GM12865 (cell line): ENCODE results near the gene VPS18.

Experiments used
- DNase-seq: peaks from one replicate; pipeline ENCODE4 v3.0.0; 2010; ENCODE audit warnings: low read depth
- H3K4me3 ChIP-seq: 2 replicates; pipeline ENCODE4 v1.5.1; 2011; ENCODE audit warnings: mild to moderate bottlenecking, low read depth, low read length, control low read depth
- TF ChIP-seq, protein P1 (sequence below): IDR thresholded peaks from 2 replicates; pipeline ENCODE4 v1.5.1; 2011; ENCODE audit warnings: low read length, control low read depth, low read depth, inconsistent platforms; ENCODE audit not compliant: insufficient read depth; ENCODE audit errors: missing control alignments

VPS18 gene

DNA sequence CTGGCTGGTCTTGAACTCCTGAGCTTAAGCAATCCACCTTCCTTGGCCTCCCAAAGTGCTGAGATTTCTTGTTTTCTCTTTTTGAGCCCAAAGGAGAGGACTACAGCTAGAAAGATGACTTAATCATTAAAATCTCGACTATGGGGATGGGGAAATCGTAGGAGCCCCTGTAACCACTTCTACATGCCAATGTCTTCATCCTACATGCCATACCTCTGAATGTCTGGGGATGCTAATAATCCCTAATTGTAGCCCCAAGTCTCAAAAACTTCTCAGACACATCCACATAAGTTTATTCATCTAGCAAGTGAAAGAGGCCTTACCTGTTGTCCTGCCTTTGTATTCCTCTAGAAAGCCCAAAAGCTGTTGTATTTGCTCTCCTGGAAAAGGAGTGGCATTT lies 16.6 kb upstream of the VPS18 start:
- DNase-seq: no peak
- TF ChIP-seq, protein P1, sequence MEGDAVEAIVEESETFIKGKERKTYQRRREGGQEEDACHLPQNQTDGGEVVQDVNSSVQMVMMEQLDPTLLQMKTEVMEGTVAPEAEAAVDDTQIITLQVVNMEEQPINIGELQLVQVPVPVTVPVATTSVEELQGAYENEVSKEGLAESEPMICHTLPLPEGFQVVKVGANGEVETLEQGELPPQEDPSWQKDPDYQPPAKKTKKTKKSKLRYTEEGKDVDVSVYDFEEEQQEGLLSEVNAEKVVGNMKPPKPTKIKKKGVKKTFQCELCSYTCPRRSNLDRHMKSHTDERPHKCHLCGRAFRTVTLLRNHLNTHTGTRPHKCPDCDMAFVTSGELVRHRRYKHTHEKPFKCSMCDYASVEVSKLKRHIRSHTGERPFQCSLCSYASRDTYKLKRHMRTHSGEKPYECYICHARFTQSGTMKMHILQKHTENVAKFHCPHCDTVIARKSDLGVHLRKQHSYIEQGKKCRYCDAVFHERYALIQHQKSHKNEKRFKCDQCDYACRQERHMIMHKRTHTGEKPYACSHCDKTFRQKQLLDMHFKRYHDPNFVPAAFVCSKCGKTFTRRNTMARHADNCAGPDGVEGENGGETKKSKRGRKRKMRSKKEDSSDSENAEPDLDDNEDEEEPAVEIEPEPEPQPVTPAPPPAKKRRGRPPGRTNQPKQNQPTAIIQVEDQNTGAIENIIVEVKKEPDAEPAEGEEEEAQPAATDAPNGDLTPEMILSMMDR: no peak
- no peak overlapping the region for H3K4me3 ChIP-seq

DNA sequence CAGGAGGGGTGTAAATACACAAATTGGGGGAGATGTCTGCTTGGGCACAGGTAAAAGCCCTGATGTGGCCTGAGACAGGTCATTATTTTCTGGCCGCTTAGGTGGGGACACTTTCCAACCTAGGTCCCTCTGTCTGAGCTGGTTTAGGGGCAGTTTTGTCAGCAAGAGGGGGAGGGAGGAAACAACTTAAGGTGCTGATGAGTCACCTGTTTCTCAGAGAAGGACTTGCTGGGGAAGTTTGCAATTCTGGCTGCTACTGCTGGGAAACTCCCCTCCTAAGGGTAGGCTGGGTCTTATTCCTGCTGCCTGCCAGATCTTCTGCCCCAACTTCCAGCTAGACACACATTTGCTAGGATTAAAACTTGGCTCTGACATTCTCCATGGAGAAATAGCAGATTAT lies 15.5 kb upstream of the VPS18 start:
- TF ChIP-seq, protein P1: no peak
- no peak overlapping the region for H3K4me3 ChIP-seq
- peak; percentile 80 for DNase-seq

DNA sequence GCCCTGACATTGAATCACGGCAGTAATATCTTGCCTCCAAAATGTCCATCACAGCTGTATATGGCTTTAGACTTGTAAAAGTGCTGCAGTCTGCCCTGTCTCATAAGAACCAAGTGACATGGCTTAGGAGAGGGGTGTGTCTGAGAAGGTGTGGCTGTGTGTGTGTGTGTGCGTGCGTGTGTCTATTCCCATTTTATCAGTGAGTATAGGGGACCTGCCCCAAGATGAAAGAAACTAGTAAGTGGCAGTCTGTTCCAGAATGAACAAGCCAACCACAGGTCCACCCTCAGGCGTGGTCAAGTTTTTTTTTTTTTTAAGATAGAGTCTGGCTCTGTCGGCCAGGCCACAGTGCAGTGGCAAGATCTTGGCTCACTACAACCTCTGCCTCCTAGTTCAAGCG lies 14.6 kb upstream of the VPS18 start:
- TF ChIP-seq, protein P1: no peak
- H3K4me3 ChIP-seq: no peak overlapping the region
- DNase-seq: peak; percentile 68

DNA sequence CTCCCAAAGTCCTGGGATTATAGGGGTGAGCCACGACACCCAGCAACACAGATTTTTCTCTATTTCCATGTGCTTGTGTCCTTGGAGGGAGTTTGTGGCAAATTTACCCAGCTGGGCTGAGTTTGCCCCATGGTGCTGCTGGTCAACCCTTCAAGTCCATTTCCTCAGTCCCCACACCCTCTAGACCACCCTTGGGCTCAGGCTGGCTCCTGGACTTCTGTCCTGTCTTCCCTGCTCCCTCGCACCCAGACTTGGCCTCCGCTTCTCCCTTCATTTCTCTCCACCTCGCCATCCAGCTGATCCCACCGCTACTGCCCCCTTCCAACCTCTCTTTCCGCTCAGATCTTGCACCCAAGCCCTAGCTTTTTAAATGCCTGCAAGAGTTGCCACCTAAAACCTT lies 12.9 kb upstream of the VPS18 start:
- TF ChIP-seq, protein P1: no peak
- H3K4me3 ChIP-seq: no peak overlapping the region
- DNase-seq: no peak

DNA sequence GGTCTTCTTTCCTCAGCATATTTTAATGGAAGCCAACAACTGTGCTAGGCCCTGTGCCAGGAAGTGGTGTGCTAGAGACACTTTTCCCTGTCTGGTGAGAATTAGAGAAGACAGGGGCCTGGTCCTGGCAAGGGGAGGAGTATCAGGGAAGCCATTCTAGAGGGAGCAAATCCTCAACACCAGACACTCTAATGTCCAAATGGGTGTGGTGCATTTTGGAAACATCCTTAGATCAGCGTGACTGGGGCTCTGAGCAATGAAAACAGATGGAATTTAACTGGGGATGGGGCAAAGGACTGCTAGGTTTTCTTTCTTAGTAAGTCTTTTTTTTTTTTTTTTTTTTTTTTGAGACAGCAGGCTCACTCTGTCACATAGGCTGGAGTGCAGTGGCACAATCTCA lies 7.7 kb upstream of the VPS18 start:
- no peak overlapping the region for H3K4me3 ChIP-seq
- no peak for DNase-seq
- TF ChIP-seq, protein P1: no peak

DNA sequence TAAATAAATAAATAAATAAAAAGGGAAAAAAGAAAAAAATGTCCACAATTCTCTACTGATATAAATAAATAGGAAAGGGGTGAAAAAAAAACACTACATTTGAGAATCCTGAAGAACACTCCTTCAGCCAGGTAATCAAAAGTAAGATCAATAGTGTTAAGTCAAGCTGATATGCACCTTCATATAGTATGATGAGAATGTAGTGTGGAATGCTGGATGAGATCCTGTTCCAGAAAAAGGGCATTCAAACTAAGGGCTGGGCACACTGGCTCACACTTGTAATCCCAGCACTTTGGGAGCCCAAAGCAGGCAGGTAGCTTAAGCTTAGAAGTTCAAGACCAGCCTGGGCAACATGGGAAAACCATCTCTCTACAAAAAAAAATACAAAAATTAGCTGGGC lies 5.1 kb upstream of the VPS18 start:
- TF ChIP-seq, protein P1: no peak
- H3K4me3 ChIP-seq: no peak overlapping the region
- DNase-seq: no peak

DNA sequence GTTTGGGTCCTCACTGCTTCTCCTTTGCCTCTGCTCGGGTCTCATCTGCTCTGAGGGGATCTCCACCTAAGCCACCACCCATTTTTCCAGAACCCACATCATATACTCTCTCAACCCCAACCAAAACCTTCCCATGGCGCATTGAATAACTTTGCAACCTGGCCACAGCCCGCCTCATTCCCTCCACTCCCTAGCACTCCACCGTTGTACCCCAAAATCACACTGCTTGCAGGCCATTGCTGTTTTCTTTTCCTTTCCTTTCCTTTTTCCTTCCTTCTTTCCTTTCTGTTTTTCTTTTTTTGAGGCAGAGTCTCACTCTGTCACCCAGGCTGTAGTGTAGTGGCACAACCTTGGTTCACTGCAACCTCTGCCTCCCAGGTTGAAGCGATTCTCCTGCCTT lies 3.1 kb upstream of the VPS18 start:
- no peak overlapping the region for H3K4me3 ChIP-seq
- no peak for DNase-seq
- TF ChIP-seq, protein P1: no peak
